Neural crest cell (in vitro differentiated cells): ENCODE data around the gene SF3A1. TPM values are rescaled to one million over a fixed set of nuclear protein-coding genes. Genes with fewer than 3 reads are reported as not detected.
A peak's percentile ranks its signal among the peaks of the same experiment; 100 is the strongest.

Experiments
- DNase-seq: peaks from one replicate; pipeline ENCODE4 v3.0.0; 2021; ENCODE audit warnings: low read depth, mixed read lengths, low spot score
- H3K27ac Mint-ChIP-seq: one replicate; pipeline ENCODE4 v1.8.0; 2021; ENCODE audit warnings: mild to moderate bottlenecking, mixed read lengths; ENCODE audit not compliant: unreplicated experiment
- H3K27me3 Mint-ChIP-seq: 2 replicates; pipeline ENCODE4 v1.8.0; 2021; ENCODE audit warnings: low read depth, mild to moderate bottlenecking, mixed read lengths
- H3K36me3 Mint-ChIP-seq: 2 replicates; pipeline ENCODE4 v1.8.0; 2021; ENCODE audit warnings: low read depth, mild to moderate bottlenecking, mixed read lengths
- H3K4me1 Mint-ChIP-seq: 2 replicates; pipeline ENCODE4 v1.8.0; 2021; ENCODE audit warnings: mixed read lengths
- H3K4me3 Mint-ChIP-seq: one replicate; pipeline ENCODE4 v1.8.0; 2021; ENCODE audit warnings: mild to moderate bottlenecking, mixed read lengths
- H3K9me3 Mint-ChIP-seq: 2 replicates; pipeline ENCODE4 v1.8.0; 2021; ENCODE audit warnings: mixed read lengths
- total RNA-seq: library from RNA; stranded (reverse); gene quantifications from 2 replicates; pipeline ENCODE4 v1.2.1, GENCODE V29; 2021
- TF ChIP-seq, protein P1 (sequence below): fragments of 200-600 bp; sonication (generic); conservative IDR thresholded peaks from 2 replicates; pipeline ENCODE4 v1.5.0; 2021; ENCODE audit warnings: antibody characterized with exemption, mild to moderate bottlenecking

Gene SF3A1
- total RNA-seq, 1 donor from 2014 or later: 265 TPM

DNA sequence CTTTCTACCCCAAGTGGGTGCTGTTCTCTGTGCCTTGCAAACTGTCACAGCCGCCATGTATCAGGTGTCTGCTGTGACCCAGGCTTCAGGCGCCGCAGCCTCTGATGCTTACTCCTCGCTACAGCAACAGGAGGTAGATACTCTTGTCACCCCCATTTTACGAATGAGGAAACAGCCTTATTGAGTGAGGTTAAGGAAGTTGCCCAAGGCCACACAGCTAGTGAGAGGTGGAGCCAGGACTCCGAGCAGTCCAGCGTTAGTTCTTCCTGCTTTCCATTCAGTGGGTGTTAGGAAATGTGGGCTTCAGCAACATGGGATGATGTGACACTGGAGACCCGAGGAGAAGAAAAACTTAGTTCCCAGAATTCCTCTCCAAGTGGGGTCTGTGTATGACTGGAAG is 16.2 kb upstream of the SF3A1 start:
- TF ChIP-seq, protein P1, sequence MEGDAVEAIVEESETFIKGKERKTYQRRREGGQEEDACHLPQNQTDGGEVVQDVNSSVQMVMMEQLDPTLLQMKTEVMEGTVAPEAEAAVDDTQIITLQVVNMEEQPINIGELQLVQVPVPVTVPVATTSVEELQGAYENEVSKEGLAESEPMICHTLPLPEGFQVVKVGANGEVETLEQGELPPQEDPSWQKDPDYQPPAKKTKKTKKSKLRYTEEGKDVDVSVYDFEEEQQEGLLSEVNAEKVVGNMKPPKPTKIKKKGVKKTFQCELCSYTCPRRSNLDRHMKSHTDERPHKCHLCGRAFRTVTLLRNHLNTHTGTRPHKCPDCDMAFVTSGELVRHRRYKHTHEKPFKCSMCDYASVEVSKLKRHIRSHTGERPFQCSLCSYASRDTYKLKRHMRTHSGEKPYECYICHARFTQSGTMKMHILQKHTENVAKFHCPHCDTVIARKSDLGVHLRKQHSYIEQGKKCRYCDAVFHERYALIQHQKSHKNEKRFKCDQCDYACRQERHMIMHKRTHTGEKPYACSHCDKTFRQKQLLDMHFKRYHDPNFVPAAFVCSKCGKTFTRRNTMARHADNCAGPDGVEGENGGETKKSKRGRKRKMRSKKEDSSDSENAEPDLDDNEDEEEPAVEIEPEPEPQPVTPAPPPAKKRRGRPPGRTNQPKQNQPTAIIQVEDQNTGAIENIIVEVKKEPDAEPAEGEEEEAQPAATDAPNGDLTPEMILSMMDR: no peak
- H3K27me3 Mint-ChIP-seq: no peaks in the 10 kb centered on the region
- no peaks in the 10 kb centered on the region for H3K9me3 Mint-ChIP-seq
- H3K36me3 Mint-ChIP-seq: no peaks in the 10 kb centered on the region
- no peak overlapping the region for H3K27ac Mint-ChIP-seq
- H3K4me1 Mint-ChIP-seq: no peaks in the 10 kb centered on the region
- no peak overlapping the region for H3K4me3 Mint-ChIP-seq
- DNase-seq: no peak

- Mint-ChIP-seq H3K27ac (no peak overlapping the region), H3K9me3 (no peaks in the 10 kb centered on the region), H3K36me3 (no peaks in the 10 kb centered on the region), H3K4me1 (no peaks in the 10 kb centered on the region), H3K4me3 (peak overlapping the region; percentile 61), H3K27me3 (no peaks in the 10 kb centered on the region)
- DNase-seq: no peak
- TF ChIP-seq, protein P1: no peak
Measured at GRCh38 chr22:30371981-30372380, 15.3 kb upstream of the SF3A1 start.

DNA sequence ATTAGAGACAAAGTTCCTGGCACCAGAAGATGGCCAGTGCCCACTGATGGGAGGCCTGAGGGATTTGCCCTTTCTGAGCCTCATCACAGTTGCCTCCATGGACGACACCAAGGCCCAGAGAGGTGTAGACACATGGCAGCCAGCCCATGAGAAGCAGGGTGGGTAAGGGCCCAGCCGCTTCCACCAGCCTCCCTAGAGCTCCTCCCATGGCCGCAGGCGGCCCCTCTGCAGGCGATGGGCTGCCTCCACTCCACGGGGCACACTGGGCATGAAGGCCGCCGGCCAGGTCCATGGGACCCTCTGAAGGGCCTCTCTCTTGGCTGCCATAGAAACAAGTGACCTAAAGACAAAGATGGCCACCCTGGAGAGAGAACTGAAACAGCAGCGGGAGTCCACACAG is 14.6 kb upstream of the SF3A1 start:
- no peak overlapping the region for H3K4me3 Mint-ChIP-seq
- no peak for DNase-seq
- H3K36me3 Mint-ChIP-seq: no peaks in the 10 kb centered on the region
- TF ChIP-seq, protein P1: no peak
- H3K9me3 Mint-ChIP-seq: no peaks in the 10 kb centered on the region
- H3K4me1 Mint-ChIP-seq: no peaks in the 10 kb centered on the region
- no peaks in the 10 kb centered on the region for H3K27me3 Mint-ChIP-seq
- peak overlapping the region; percentile 19 for H3K27ac Mint-ChIP-seq

- Mint-ChIP-seq H3K4me3 (no peak overlapping the region), H3K4me1 (no peaks in the 10 kb centered on the region), H3K9me3 (no peaks in the 10 kb centered on the region), H3K27ac (peak overlapping the region; percentile 19), H3K36me3 (no peaks in the 10 kb centered on the region), H3K27me3 (no peaks in the 10 kb centered on the region)
- no peak for DNase-seq
- TF ChIP-seq, protein P1: no peak
Measured at GRCh38 chr22:30370641-30371230, 14.0 kb upstream of the SF3A1 start.

DNA sequence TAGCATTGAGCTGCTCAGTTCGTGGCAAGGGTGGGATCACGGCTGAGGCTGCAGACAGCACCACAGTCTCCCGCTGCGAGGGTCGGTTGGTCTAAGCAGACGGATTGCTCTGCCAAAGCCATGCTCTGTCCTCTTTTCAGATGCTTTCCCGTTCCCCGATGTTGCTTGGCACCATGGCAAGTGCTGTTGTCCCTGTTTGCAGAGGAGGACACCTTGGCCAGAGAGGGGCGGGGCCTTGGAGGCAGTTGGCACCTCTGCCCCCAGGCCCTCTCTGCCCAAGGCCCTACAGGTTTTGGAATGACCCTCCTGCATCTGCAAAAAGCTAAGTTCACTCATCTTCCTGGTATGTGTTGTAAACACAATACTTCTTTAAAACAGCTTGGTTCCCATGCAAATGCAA is 11.7 kb upstream of the SF3A1 start:
- H3K36me3 Mint-ChIP-seq: no peaks in the 10 kb centered on the region
- TF ChIP-seq, protein P1: no peak
- no peaks in the 10 kb centered on the region for H3K27me3 Mint-ChIP-seq
- no peak for DNase-seq
- H3K27ac Mint-ChIP-seq: no peak overlapping the region
- H3K4me1 Mint-ChIP-seq: no peaks in the 10 kb centered on the region
- H3K9me3 Mint-ChIP-seq: no peaks in the 10 kb centered on the region
- H3K4me3 Mint-ChIP-seq: no peak overlapping the region
